ENCODE measurements around the gene CCDC127.
"Not testable (repeated sequence)": the region's sequence is repeated elsewhere in the genome, so short reads cannot be mapped to it uniquely, and the experiment has no call there.

CCDC127 gene

DNA sequence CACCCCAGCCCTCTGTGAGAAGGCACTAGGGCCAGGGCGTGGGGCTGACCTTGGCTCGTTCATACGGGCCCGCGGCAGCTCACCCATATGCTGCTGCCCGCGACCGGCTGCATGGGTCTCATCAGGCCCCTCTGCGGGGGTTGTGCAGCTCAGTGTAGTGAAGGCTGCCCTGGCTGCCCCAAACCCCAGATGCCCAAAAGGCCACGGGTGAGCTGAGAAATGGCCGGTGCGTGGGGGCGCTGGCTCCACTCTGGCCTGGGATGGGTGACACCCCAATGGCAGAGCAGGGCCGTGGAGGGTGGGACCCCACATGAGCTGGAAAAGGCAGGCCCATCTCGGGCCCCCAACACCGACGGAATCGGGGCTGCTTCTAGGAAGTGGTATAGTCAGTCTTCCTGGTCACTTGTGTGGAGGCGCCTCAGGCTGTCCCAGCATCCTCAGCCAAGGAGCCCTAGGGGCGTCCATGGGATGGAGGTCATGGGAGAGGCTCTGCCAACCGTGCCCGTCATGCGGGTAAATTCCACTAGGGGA, 46.1 kb downstream of the CCDC127 start:
- no peak for DNase-seq (ENCODE audit: low read depth)

DNA sequence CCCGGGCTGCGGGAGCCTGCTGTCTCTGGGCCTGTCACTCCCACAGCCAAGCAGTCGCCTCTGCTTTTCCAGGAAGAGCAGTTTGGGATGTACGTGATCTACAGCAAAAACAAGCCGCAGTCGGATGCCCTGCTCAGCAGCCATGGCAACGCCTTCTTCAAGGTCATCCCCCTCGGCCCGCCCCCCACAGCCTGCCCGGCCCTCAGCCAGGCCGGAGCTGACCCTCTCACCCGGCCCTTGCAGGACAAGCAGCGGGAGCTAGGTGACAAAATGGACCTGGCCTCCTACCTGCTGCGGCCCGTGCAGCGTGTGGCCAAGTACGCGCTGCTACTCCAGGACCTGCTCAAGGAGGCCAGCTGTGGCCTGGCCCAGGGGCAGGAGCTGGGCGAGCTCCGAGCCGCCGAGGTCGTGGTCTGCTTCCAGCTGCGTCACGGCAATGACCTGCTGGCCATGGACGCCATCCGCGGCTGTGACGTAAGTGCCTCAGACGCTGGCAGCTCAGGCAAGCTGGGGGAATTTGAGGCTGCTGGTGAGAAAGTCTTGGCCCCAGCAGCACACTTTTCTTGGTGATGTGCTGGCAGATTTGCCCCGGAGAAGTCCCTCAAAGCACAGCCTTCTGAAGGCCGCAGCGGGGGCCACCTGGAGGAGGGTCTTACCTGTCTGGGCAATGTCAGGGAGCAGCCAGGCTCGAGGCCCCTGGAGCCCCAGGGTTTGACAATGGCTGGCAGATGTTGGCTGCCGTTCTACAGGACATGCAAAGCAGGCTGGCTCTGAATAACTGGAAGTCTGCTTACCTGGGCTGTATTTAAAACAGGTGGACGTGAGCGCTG, 46.8 kb downstream of the CCDC127 start:
- DNase-seq (ENCODE audit: low read depth): no peak

DNA sequence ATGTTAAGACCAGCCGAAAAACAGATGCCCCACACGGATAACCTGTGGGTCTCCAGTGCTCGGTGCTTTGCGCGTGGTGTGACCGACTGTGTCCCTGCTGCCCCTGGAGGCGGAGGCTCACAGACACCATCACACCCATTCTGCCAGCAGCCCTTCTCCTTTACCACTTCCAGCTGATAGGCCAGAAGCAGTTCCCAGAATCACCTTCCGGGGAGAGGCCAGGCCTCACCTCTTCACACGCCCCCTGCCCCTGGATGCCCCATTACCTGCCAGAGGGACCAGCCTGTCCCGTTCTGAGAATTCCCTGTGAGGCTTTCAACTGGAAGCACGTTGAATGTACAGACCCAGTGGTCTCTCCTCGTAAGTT, 48.2 kb downstream of the CCDC127 start:
- no peak for DNase-seq (ENCODE audit: low read depth)

DNA sequence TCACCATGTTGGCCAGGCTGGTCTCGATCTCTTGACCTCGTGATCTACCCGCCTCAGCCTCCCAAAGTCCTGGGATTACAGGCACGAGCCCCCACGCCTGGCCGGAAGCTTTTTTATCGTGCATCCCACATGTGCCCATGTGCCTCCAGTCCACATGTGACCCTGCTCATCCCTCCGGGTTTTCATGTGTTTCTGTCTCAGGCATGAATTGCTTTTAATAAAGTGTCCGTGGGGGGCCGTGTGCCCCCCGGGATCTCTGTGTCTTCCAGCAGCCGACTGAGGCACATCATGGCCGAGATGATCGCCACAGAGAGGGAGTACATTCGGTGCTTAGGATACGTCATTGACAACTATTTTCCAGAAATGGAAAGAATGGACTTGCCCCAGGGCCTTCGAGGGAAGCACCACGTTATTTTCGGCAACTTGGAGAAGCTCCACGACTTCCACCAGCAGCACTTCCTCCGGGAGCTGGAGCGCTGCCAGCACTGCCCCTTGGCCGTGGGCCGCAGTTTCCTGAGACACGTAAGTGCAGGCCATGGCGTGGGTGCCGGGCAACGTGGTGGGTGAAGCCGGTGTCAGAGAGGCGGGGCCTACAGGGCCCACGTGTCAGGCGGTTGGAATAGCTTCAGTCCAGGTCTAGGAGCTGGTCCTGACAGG, 48.8 kb downstream of the CCDC127 start:
- no peak for DNase-seq (ENCODE audit: low read depth)

GRCh38 chr5:167982-168660, 49.8 kb downstream of the CCDC127 start:
- no peak for DNase-seq (ENCODE audit: low read depth)

- DNase-seq (ENCODE audit: low read depth): no peak
Measured at GRCh38 chr5:167511-167910, 50.4 kb downstream of the CCDC127 start.

DNA sequence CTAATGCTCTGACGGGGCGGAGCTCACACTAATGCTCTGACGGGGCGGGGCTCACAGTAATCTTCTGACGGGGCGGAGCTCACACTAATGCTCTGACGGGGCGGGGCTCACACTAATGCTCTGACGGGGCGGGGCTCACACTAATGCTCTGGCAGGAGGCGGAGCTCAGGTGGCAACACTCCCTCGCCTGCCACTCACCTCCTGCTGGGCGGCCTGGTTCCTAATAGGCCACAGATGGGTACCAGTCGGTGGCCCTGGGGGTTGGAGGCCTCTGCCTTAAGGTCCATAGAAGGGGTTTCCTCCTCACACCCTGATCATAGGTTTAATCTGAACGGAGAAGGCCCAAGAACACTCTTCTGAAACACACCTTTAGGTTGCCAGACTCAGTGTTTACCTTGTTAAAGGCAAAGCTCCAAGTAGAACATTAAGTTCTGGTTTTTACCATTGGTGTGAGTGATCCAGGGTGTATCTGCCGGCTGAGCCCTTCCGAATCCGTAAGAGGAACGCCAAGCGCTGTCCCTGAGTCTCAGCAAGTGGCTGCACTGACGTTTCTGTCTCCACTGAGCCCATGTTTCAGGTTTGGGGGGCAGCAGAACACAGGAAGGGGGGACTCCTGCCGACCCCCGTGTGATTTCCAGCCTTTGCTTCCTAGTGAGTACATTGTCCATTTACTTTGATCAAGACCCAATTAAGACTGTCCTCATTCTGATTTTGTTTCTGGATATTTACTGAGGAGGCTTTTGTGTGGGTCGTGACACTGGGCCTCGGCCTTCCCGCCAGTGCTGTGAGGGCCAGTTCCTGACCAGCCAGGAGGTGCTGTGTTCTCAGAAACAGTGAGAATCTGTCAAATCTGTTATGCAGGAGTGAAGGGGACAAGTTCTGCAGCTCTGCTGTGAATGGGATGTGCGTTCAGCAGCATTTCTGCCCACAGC, 51.2 kb downstream of the CCDC127 start:
- DNase-seq (ENCODE audit: low read depth): no peak

DNA sequence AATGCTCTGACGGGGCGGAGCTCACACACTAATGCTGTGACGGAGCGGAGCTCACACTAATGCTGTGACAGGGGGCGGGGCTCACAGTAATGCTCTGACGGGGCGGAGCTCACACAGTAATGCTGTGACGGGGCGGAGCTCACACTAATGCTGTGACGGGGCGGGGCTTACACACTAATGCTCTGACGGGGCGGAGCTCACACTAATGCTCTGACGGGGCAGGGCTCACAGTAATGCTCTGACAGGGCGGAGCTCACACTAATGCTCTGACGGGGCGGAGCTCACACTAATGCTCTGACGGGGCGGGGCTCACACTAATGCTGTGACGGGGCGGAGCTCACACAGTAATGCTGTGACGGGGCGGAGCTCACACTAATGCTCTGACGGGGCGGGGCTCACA, 53.2 kb downstream of the CCDC127 start:
- DNase-seq (ENCODE audit: low read depth): not testable (repeated sequence)

GRCh38 chr5:164244-164643, 53.7 kb downstream of the CCDC127 start:
- no peak for DNase-seq (ENCODE audit: low read depth)

DNA sequence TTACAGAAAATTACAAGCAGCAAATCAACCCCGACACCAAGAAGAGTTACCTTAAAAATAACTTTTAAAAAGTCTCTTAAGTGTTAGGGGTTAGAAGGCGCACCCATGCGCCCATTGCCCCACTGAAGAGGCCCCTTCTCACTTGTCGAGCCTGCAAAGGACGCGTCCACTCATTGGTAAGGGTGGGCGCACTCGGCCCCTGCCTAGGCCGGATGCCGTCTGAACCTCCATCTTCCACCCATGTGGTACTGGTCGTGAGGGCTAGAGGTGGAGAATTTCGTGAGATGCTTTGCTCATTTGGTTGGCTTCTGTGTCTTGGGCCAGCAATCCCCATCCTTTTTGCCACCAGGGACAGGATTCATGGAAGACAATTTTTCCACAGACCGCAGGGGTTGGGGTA, 54.1 kb downstream of the CCDC127 start:
- DNase-seq (ENCODE audit: low read depth): no peak

- no peak for DNase-seq (ENCODE audit: low read depth)
Measured at GRCh38 chr5:163338-163620, 54.7 kb downstream of the CCDC127 start.

DNA sequence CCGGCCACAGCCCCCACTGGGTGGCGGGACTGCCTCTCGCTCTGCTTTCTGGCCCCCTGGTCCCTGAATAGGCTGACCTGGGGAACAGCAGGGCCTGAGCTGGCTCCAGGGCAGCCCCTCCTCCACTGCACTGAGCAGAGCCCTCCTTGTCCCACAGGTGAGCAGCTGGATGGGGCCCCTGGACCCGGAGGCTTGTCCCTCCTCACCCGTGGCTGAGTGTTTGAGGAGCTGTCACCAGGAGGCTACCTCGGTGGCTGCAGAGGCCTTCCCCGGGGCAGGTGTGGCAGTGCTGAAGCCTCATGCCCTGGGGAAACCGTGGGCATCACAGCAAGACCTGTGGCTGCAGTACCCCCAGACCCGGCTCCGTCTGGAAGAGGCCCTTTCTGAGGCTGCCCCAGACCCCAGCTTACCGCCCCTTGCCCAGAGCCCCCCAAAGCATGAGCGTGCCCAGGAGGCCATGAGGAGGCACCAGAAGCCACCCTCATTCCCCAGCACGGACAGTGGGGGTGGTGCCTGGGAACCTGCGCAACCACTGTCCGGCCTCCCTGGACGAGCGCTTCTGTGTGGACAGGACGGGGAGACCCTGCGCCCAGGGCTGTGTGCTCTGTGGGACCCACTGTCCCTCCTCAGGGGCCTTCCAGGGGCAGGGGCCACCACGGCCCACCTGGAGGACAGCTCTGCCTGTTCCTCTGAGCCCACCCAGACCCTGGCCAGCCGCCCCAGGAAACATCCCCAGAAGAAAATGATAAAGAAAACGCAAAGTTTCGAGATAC, 55.2 kb downstream of the CCDC127 start:
- DNase-seq (ENCODE audit: low read depth): no peak

DNA sequence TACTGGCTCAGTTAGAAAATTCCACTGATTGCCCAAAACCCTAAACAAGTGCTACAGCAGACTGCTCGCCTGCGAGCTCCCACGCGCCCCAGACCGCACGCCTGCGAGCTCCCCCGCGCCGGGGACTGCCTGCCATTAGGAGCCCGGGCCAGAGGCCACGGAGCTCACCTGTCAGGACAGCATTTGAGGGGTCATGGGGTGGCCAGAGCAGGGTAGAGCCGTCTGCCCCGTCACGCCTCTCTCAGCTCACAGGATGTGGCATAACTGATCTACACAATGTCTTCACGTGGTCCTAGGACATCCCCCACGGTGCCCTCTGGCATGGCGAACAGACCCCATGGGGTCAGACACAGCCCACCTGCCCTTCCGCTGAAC, 55.8 kb downstream of the CCDC127 start:
- no peak for DNase-seq (ENCODE audit: low read depth)

DNA sequence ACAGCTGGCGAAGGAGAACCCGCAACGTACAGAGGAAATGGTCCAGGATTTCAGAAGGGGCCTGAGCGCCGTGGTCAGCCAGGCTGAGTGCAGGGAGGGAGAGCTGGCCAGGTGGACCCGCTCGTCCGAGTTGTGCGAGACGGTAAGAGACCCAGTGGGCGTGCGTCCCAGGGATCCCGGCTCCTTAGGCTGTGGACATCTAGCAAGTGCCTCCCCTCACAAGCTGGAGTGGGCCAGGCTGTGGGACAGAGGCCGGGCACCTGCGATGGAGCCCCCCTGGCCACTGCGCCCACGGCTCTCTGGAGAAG, 56.2 kb downstream of the CCDC127 start:
- DNase-seq (ENCODE audit: low read depth): no peak

DNA sequence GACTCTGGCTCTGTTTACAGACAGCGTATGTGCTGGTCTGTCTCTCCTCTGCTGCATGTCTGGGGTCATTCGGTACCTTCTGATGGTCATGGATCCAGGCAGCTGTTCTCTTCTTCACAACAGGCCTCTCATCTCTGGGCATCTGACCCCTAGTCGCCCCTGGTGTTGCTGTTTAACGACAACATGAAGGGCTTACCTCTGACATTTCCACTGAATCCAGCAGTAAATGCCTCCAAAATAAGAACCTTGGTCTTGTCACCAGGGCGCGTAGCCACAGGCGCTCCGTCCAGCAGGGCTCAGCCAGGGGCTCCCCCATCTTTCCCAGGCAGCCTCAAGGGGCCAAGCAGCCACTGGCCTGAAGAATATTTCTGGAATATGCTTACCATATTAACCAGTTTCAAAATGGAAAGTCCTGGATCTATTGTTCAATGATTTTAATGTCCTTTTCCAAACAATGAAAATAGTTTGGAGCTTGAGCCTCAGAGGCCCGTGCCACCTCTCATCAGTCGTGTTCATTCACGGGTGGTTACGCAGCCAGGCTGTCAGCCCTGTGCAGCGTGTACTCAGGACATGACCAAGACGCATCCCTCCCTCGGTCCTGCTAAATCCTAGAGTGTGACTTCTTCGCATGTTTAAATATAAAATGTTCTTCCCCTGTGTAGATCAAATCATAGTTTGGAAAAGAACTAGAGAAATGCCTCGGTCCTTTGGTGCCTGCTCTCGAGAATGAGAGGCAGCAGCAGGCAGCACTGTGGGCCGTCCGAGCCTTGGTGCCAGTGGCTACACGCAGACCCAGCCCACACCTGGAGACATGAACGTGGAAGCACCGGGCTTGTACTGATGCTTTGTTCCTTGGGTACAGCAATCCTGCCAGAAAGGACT, 56.8 kb downstream of the CCDC127 start:
- no peak for DNase-seq (ENCODE audit: low read depth)

DNA sequence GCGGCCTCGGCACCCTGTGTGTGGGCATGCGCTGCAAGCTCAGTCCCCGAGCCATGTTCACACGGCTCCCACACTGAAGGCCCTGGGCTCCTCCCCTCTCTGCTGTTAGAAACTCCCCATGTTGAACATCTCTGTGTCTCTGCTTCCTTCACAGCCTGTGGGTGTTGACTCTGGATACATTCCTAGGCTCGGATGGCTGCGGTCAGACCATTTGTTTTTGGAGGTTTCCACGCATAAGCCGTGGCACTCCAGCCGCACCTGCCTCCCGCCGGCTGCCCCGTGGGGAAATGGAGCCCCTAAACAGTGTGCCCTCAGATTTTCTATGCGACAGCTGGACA, 57.8 kb downstream of the CCDC127 start:
- DNase-seq (ENCODE audit: low read depth): no peak

DNA sequence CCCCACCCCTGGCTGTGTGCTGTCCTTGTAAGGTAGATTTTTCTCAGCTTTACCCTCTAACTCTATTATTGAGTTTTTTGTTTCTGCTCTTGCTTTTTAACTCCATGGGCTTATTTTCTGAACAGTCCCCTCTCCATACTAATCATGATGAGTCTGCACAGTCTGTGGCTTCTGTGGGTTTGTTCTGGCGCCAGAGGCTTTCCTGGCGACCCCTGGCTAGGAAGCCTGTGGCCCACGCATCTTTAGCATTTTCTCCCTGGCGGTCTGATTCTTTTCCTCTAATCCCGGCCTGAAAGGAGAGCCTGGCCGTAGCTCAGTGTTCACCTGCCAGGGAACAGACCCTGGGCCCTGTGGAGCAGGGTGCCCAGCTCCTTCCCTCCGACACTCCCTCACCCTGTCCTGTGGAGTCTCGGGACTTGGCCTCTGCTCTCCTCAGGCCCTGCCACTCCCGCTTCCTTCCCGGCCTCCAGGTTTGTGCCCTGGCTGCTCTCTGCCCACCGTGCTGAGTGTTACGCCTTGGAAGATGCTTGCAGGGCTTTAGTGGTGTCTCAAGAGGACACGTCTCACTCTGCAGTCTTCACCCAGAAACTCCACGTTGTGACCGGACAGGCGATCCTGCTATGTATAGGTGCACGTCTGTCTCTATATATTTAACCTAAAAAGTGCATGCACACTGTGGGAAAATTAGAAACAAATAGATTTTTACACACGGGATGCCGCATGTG, 58.3 kb downstream of the CCDC127 start:
- DNase-seq (ENCODE audit: low read depth): no peak

- no peak for DNase-seq (ENCODE audit: low read depth)
Measured at GRCh38 chr5:158807-159447, 59.0 kb downstream of the CCDC127 start.

- no peak for DNase-seq (ENCODE audit: low read depth)
Measured at GRCh38 chr5:157801-158200, 60.2 kb downstream of the CCDC127 start.

Measured in activated T-cell treated with anti-CD3 and anti-CD28 coated beads for 24 hours (primary cell).